Measurements from ENCODE around the gene PTPRN. TPM values are rescaled to one million over a fixed set of nuclear protein-coding genes. Genes with fewer than 3 reads are reported as not detected.
"Not testable (repeated sequence)": the region's sequence is repeated elsewhere in the genome, so short reads cannot be mapped to it uniquely, and the experiment has no call there.

The PTPRN gene
- total RNA-seq, 1 experiment from 2014 or later: not detected

DNA sequence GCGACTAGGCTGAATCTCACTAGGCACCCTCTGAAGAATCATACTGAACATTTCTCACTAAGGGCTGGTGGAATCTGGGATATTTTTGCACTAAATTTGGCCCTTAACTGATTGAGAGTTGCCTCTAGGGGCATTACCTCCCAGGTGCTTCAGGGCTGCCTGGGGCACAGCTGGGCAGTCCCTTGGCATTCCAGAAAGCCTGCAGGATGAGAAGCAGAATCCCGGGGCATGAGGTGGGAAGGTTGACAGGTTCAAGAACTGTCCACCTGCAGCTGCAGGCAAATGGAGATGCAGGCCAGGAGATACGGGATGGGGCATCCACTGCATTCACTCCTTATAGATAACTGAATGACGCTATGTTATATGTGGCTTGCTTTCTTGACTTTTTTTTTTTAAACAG is 15.9 kb upstream of the PTPRN start:
- TF ChIP-seq, protein P1, sequence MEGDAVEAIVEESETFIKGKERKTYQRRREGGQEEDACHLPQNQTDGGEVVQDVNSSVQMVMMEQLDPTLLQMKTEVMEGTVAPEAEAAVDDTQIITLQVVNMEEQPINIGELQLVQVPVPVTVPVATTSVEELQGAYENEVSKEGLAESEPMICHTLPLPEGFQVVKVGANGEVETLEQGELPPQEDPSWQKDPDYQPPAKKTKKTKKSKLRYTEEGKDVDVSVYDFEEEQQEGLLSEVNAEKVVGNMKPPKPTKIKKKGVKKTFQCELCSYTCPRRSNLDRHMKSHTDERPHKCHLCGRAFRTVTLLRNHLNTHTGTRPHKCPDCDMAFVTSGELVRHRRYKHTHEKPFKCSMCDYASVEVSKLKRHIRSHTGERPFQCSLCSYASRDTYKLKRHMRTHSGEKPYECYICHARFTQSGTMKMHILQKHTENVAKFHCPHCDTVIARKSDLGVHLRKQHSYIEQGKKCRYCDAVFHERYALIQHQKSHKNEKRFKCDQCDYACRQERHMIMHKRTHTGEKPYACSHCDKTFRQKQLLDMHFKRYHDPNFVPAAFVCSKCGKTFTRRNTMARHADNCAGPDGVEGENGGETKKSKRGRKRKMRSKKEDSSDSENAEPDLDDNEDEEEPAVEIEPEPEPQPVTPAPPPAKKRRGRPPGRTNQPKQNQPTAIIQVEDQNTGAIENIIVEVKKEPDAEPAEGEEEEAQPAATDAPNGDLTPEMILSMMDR (conservative IDR thresholded peaks at IDR 0.05): no peak
- no peak for TF ChIP-seq EZH2 (IDR thresholded peaks at IDR 0.05; ENCODE audit: low read depth)
- no peaks in the 10 kb centered on the region for H3K4me1 ChIP-seq (replicated peaks; ENCODE audit: insufficient read depth)
- POLR2A ChIA-PET (ENCODE audit: unreplicated experiment): no interaction called here

DNA sequence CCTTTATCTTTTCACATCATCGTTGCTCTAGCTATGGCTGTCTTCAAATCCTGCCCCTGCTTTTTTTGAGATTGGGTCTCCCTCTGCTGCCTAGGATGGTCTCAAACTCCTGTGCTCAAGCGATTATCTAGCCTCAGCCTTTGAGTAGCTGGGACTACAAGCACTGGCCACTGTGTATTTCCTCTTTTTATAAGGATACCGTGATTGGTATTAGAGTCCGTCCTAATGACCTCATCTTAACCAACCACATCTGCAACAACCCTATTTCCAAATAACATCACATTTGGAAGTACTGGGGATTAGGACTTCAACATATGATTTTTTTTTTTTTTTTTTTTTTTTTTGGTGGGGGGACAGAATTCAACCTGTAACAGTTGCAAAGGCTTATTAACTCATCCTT is 14.2 kb upstream of the PTPRN start:
- H4K20me1 ChIP-seq (ENCODE audit: insufficient read depth): no peaks in the 10 kb centered on the region
- POLR2A ChIA-PET (ENCODE audit: unreplicated experiment): no interaction called here
- H3F3A ChIP-seq (ENCODE audit: insufficient read depth, low read depth): no peaks in the 10 kb centered on the region
- H3K9me3 ChIP-seq (ENCODE audit: insufficient read depth, low read depth): no peaks in the 10 kb centered on the region
- no peak overlapping the region for H3K4me2 ChIP-seq
- H2AFZ ChIP-seq: no peak overlapping the region
- intact Hi-C loops (cut with micrococcal nuclease; ENCODE audit: unreplicated experiment): no loop called here
- no peaks in the 10 kb centered on the region for H3K4me1 ChIP-seq (replicated peaks; ENCODE audit: insufficient read depth)
- no peak for DNase-seq
- H3K36me3 ChIP-seq (ENCODE audit: low read depth): no peaks in the 10 kb centered on the region
- no peaks in the 10 kb centered on the region for H3K79me2 ChIP-seq (ENCODE audit: low read depth)
- H3K4me3 ChIP-seq: no peak overlapping the region
- no TSS peak for BruUV-seq (replicated peaks)
- no peak overlapping the region for H3K27ac ChIP-seq
- no peak for TF ChIP-seq EZH2 (IDR thresholded peaks at IDR 0.05; ENCODE audit: low read depth)
- TF ChIP-seq, protein P1 (conservative IDR thresholded peaks at IDR 0.05): no peak
- peaks cover 68% of the 10 kb centered on the region for H3K27me3 ChIP-seq (ENCODE audit: insufficient read depth, low read depth)
- H3K9me2 ChIP-seq (ENCODE audit: insufficient read depth): no peaks in the 10 kb centered on the region
- CTCF ChIA-PET: no interaction called here

More for the DNA sequence above, 15.9 kb upstream of the PTPRN start:
- Histone ChIP-seq H3K36me3 (ENCODE audit: low read depth) (no peaks in the 10 kb centered on the region), H4K20me1 (ENCODE audit: insufficient read depth) (no peaks in the 10 kb centered on the region), H3K27ac (no peak overlapping the region), H2AFZ (no peak overlapping the region), H3K9me2 (ENCODE audit: insufficient read depth) (no peaks in the 10 kb centered on the region), H3K9me3 (ENCODE audit: insufficient read depth, low read depth) (no peaks in the 10 kb centered on the region), H3K4me2 (no peak overlapping the region), H3F3A (ENCODE audit: insufficient read depth, low read depth) (no peaks in the 10 kb centered on the region), H3K27me3 (ENCODE audit: insufficient read depth, low read depth) (peaks cover 81% of the 10 kb centered on the region), H3K4me3 (no peak overlapping the region), H3K79me2 (ENCODE audit: low read depth) (no peaks in the 10 kb centered on the region)
- DNase-seq: no peak
- no TSS peak for BruUV-seq (replicated peaks)
- CTCF ChIA-PET: no interaction called here
- intact Hi-C loops (cut with micrococcal nuclease; ENCODE audit: unreplicated experiment): no loop called here

DNA sequence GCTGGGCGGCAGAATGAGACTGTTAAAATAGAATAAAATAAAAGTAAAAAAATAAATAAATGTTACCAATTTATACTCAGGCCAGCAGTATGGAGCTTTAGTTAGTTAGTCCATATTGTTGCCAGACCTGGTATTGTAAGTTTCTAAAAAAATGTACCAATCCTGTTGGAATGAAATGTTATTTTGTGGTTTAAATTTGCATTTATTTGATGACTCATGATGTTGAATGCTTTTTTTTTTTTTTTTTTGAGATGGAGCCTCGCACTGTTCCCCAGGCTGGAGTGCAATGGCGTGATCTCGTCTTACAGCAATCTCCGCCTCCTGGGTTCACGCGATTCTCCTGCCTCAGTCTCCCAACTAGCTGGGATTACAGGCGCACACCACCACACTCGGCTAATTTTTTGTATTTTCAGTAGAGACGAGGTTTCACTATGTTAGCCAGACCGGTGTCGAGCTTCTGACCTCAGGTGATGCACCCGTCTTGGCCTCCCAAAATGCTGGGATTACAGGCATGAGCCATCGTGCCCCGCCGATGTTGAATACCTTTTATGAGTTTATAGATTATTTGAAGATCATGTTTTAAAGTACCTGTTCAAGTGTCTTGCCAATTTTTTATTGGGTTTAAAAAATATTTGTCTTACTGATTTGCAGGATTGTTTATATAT is 5.7 kb upstream of the PTPRN start:
- TF ChIP-seq EZH2 (IDR thresholded peaks at IDR 0.05; ENCODE audit: low read depth): no peak
- TF ChIP-seq, protein P1 (conservative IDR thresholded peaks at IDR 0.05): no peak
- Histone ChIP-seq H2AFZ (no peak overlapping the region), H3K36me3 (ENCODE audit: low read depth) (no peaks in the 10 kb centered on the region), H4K20me1 (ENCODE audit: insufficient read depth) (no peaks in the 10 kb centered on the region), H3K4me2 (no peak overlapping the region), H3K9me3 (ENCODE audit: insufficient read depth, low read depth) (no peaks in the 10 kb centered on the region), H3F3A (ENCODE audit: insufficient read depth, low read depth) (no peaks in the 10 kb centered on the region), H3K27me3 (ENCODE audit: insufficient read depth, low read depth) (peaks cover 14% of the 10 kb centered on the region; the same call in 1 of the 2 replicates), H3K4me3 (no peak overlapping the region), H3K27ac (no peak overlapping the region), H3K79me2 (ENCODE audit: low read depth) (no peaks in the 10 kb centered on the region), H3K4me1 (replicated peaks; ENCODE audit: insufficient read depth) (no peaks in the 10 kb centered on the region), H3K9me2 (ENCODE audit: insufficient read depth) (no peaks in the 10 kb centered on the region)
- CTCF ChIA-PET: interaction anchor here (0.7 kb wide), 2 partner anchors 36 to 206 kb away, joined by 4 to 12 read pairs; partner anchors contain the start of gene DNAJB2
- POLR2A ChIA-PET (ENCODE audit: unreplicated experiment): no interaction called here
- intact Hi-C loops (cut with micrococcal nuclease; ENCODE audit: unreplicated experiment): no loop called here
- DNase-seq: no peak
- BruUV-seq (replicated peaks): no TSS peak

- H3K4me3 ChIP-seq; H3K9me2 ChIP-seq (ENCODE audit: insufficient read depth); CTCF ChIA-PET; POLR2A ChIA-PET (ENCODE audit: unreplicated experiment); H3K79me2 ChIP-seq (ENCODE audit: low read depth); H2AFZ ChIP-seq; DNase-seq; H3K9me3 ChIP-seq (ENCODE audit: insufficient read depth, low read depth); H3K27ac ChIP-seq; H3K36me3 ChIP-seq (ENCODE audit: low read depth); H3F3A ChIP-seq (ENCODE audit: insufficient read depth, low read depth); intact Hi-C loops (cut with micrococcal nuclease; ENCODE audit: unreplicated experiment); H4K20me1 ChIP-seq (ENCODE audit: insufficient read depth); BruUV-seq (replicated peaks); H3K4me1 ChIP-seq (replicated peaks; ENCODE audit: insufficient read depth); H3K4me2 ChIP-seq: not testable (repeated sequence)
- H3K27me3 ChIP-seq (ENCODE audit: insufficient read depth, low read depth): peaks cover 16% of the 10 kb centered on the region; the same call in 1 of the 2 replicates
Observed at GRCh38 chr2:219312683-219313263, 3.6 kb upstream of the PTPRN start.
